DLD1 (cell line): ENCODE data around the gene CACNB3.

ENCODE experiments used
- in situ Hi-C: cut with HindIII; loops from 2 replicates; pipeline ENCODE4 v1.10.0; 2017; ENCODE audit warnings: low sequenced_read_pairs

The CACNB3 gene

GRCh38 chr12:48816143-48816854 is 2.0 kb upstream of the CACNB3 start:
- in situ Hi-C loops, result no loop called here

- in situ Hi-C loops, result no loop called here
Observed at GRCh38 chr12:48818831-48819590, 715 bp downstream of the CACNB3 start.

- in situ Hi-C loops, result no loop called here
Observed at GRCh38 chr12:48819986-48820725, 1.9 kb downstream of the CACNB3 start.

- in situ Hi-C loops, result no loop called here
Observed at GRCh38 chr12:48822139-48822538, 3.8 kb downstream of the CACNB3 start.

- in situ Hi-C loops, result no loop called here
Observed at GRCh38 chr12:48822711-48823110, 4.4 kb downstream of the CACNB3 start.

- in situ Hi-C loops, result no loop called here
Observed at GRCh38 chr12:48823281-48823680, 5.0 kb downstream of the CACNB3 start.

GRCh38 chr12:48824112-48824511 is 5.8 kb downstream of the CACNB3 start:
- in situ Hi-C loops, result no loop called here

- in situ Hi-C loops, result no loop called here
Observed at GRCh38 chr12:48824905-48825304, 6.6 kb downstream of the CACNB3 start.

- in situ Hi-C loops, result no loop called here
Observed at GRCh38 chr12:48826209-48826855, 8.0 kb downstream of the CACNB3 start.

- in situ Hi-C loops, result no loop called here
Observed at GRCh38 chr12:48827026-48827425, 8.7 kb downstream of the CACNB3 start.

- in situ Hi-C loops, result no loop called here
Observed at GRCh38 chr12:48827513-48828096, 9.3 kb downstream of the CACNB3 start.

- in situ Hi-C loops, result no loop called here
Observed at GRCh38 chr12:48828293-48828692, 10.0 kb downstream of the CACNB3 start.

GRCh38 chr12:48828841-48829575 is 10.7 kb downstream of the CACNB3 start:
- in situ Hi-C loops, result no loop called here

GRCh38 chr12:48831257-48831656 is 13.0 kb downstream of the CACNB3 start:
- in situ Hi-C loops, result no loop called here

GRCh38 chr12:48832321-48833060 is 14.2 kb downstream of the CACNB3 start:
- in situ Hi-C loops, result no loop called here

GRCh38 chr12:48838048-48838447 is 19.8 kb downstream of the CACNB3 start:
- in situ Hi-C loops, result no loop called here

GRCh38 chr12:48842021-48842420 is 23.7 kb downstream of the CACNB3 start:
- in situ Hi-C loops, result loop anchor here (10.0 kb wide), 1 partner anchor 143 kb away; no protein-coding TSS in a partner anchor

- in situ Hi-C loops, result no loop called here
Observed at GRCh38 chr12:48851883-48852733, 33.8 kb downstream of the CACNB3 start, which contains the start of gene DDX23. Gene DDX23, minus strand, starts transcription at chr12:48852163. Its CDS starts 6,381 bp downstream, at chr12:48845782.
